ENCODE results near the gene ISL2.

The ISL2 gene

DNA sequence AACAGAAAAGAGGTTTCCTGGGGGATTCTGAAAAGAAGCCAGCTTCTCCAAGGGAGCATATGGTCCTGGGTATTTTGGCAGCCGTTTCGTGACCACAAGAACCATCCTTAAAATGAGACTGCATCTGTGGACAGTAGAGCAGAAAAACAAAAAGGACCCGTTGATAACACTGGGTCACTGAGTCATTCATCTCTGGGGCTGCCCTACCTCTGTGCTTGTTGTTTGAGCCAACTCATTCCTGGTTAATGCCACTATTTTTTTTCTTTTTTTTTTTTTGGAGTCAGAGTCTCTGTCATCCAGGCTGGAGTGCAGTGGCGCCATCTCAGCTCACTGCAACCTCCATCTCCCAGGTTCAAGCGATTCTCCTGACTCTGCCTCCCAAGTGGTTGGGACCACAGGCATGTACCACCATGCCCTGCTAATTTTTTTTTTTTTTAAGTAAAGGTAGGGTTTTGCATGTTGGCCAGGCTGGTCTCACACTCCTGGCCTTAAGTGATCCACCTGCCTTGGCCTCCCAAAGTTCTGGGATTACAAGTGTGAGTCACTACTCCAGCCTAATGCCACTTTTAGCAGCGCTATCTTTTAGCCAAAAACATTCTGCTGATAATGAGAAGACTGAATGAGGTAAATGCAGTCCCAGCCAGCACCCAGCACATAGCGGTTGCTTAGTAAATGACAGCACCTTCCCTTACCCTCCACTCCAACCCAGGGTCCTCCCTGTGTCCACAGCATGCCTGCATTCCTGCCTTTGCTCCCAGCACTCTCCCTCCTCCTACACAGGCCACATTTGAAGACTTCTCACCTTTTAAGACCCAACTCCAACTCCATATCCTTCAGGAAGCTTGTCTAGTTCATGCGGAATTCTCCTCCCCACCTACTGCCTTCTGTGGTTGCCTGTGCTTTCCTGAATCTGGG is 9.1 kb upstream of the ISL2 start:
- DNase-seq (ENCODE audit: low read depth in 2 of 2): no peak

DNA sequence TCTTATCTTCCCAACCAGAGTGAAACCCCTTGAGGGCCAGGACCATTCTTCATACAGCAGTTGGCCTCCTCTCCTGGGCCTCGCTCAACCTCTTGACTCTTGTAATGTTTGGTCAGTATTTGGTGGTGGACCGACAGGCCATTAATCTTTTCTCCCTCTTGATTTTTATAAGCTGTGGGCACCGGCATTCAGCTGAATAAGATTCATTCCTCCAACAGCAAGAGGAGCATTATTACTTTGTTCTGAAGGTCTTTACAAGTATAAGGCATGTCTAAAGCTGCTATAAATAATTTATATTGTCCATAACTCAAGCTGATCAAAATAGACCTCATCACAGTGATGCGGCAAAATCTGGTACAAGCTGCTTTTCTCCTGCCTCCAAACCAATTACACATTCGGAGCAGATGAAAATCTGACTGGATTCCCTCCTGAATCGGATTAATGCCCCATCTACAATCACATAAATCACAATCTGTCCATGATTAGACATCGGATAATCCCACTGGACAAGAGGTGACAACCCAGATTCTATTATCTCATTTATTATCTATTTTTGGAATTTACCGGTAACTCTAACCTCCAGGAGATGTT is 8.4 kb upstream of the ISL2 start:
- no peak for DNase-seq (ENCODE audit: low read depth in 2 of 2)

DNA sequence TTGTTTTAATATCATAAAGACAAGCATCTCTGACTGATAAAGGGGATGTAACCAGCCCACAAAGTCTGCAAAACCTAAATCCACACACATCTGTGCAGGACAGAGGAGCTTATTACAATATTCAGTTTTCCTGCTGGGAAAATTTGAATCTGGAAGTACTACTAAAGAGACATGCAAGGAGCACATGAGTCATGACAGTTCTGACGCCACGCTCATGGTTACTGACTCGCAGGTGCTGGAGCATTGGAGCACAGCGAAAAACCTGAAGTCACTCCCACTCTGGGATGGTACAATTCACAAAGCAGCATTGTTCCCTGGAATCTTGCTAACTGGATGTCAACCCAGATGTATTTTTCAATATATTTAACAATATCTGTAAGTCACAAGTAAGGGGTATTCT is 7.6 kb upstream of the ISL2 start:
- no peak for DNase-seq (ENCODE audit: low read depth in 2 of 2)

DNA sequence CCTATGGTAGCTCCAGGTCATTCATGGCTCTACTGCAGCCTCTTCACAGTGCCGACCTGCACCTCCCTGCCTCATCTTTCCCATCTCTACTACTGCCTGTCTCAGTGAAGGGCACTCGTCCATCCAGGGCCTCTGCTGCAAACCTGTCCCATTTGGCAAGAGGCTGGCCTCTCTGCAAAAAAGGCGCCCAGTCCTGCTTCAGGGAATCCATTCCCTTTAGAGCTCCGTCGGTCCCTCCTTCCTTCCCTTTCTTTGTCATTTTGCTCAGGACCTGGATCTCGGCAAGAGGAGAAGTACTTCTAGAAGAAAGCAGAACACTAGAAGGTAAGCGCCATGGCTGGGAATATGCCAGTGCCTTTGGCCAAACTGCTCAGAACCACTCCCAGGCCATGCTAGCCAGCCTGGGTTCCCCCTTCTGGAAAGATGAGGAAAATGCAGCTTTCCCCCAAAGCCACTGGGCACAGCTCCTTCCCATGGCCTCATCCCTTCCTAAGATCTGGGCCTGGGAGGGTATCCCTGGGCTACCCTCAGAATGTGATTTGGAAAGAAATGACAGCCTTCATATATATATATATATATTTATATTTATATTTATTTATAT is 6.4 kb upstream of the ISL2 start:
- DNase-seq (ENCODE audit: low read depth in 2 of 2): no peak

DNA sequence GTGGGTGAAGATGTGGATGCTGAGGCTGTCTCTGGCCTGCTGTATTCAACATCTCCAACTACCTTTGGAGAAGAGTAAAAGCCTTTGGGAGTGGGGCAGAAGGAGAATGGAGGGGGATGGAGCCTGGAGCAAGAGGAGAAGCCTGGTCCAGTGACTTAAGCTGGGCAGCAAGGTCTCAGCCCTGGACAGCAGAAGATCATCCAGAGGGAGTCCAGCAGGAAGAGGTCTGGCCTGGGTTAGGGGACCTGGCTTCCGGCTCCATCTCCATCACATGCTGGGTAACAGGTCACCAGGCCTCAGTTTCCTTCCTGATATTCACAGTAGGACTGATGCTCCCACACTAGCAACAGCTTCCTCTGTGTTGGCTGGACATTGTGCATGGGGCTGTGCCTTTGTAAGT is 3.8 kb upstream of the ISL2 start:
- DNase-seq (ENCODE audit: low read depth in 2 of 2): no peak

DNA sequence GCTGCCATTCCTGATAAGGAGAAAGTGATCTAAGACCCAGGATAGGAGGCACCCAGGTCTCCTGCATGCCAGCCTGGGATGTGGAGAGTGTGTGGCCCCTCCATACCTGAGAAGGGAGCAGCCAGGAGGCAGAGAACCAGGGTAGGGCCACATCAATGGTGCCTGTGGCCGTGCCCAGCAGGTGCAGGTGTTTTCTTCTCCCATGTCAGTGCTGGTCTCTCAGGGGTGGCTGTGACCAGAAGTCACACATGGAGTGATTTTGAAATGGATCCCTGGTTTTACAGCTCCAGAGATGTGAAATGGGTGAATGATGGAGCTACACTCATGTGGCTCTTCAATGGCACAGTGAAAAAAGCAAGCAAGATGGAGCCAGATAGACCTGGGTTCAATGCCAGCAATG is 3.3 kb upstream of the ISL2 start:
- DNase-seq (ENCODE audit: low read depth in 2 of 2): no peak

DNA sequence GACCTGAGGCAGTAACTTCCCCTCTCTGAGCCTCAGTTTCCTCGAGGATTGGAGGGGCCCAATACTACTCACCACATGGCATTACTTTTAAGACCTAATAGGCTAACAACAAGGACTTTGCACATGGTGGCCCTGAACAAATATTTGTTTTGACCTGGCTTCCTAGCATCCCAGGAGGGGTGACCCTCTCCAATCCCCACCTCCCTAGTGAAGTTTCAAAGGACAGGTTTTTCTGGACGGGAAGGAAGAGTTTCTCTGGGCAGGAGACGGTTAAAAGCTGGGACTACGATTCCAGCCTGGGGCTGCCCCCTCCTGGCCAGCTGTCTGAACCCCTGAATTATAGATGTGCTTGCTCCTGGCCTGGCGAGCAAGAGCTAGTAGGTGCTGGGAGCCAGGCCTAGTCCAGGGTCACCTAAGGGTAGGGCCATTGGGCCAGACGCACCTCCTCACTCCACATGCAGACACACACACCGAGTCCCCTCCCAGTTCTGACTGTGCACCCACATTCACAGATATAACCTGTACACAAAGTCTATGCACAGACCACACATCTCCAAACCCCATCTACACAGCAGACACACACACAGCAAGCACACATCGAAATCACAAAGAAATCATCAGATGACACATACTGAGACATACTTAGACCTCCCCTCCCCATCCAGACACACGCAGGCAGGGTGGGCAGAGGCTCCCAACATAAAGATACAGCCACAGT is 2.7 kb upstream of the ISL2 start:
- DNase-seq (ENCODE audit: low read depth in 2 of 2): no peak

DNA sequence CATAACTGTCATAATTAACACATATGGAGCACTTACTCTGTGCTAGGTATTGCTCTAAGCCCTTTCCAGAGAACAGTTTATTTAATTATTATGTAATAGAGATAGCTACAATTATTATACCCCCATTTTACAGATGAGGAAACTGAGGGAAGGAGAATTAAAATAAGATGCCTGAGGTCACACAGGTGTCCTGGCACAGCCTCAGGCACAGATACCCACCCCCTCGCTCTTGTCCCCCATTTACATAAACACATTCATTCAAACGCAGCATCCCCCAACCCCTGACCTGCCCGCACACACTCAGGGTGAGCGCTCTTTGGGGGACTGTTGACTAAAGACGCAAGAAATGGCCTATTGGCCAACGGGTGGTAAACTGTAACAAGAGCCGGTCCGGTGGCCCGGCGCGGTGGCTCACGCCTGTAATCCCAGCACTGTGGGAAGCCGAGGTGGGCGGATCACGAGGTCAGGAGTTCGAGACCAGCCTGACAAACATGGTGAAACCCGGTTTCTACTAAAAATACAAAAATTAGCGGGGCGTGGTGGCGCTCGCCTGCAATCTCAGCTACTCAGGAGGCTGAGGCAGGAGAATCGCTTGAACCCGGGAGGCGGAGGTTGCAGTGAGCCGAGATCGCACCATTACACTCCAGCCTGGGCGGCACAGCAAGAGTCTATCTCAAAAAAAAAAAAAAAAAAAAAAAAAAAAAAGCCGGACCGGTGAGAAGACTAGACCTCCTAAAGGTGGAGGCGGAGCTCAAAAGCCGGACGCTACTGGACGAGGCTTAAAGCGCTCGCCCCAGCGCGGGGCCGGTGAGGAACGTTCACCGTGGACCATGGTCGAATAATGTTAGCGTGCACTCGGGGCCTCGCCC is 1.9 kb upstream of the ISL2 start:
- DNase-seq (ENCODE audit: low read depth in 2 of 2): no peak

DNA sequence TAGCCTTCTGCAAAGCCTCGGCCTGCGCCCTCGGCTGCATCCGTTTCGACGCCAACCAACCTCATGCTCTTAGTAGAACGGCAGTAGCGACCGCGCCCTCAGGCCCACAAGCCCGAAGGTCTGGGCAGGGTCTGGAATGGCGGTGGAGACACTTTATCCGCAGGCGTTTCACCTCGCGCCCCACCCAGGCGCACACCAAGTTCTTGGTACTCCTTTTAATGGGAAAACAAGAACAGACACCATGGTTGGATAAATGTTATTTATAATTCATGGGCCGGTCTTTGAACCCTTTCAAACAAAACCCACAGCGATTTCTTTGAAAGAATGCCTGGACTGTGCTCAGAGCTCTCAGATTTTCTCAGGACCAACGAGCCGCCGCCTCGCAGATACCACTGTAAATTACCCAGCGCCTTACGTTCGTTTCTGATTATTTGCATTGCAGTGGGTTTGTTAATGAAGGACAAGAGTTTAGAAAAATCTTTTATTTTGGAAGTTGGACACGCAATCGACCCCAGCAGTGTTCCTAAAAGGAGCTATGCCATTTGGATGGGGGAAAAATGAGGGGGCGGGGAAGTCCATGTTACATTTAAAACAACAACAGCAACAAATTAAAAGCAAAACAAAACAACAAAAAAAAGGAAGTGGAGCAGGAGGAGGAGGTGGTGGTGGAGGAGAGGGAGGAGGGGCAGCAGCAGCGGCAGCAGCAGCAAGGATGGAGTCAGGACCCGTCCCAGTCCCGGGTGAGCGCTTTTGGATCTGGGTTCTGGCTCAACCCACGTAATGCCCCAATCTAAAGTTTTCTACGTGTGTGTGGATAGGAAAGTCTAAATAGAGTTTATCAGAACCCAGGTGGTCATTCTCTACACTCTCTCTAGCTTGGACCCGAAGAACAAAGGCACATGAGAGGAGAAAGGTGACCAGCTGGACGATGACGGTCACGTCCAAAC is 993 bp upstream of the ISL2 start:
- DNase-seq (ENCODE audit: low read depth in 2 of 2): no peak

DNA sequence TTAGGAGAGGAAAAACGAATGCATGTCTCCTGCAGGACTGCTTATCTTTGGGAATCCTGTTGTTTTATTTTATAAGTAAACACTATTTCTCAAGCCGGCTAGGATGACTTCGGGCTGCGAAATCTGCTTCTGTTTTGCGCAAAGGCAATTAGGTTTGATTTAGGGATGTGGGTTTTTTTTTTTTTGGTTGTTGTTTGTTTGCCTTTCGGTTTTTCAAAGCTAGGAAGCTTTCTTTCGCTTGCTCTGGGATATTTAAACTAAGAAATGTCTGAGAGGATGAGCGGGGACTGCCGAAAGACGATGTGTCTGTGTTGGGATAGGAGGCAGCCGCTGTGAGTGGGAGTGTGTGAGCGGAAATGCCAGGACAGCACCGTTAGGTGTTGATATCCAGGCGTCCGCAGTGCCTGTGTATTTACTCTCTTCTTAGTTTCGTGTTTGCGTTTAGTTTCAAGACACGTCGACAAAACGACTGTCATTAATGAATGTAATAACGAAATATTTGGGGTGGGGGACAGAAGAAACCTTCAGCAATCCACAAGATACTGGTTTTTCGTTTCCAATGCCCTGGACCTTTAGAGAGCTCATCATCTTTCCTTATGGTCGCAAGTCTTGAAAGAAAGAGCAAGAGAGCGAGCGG is 604 bp downstream of the ISL2 start:
- DNase-seq (ENCODE audit: low read depth in 2 of 2): no peak

DNA sequence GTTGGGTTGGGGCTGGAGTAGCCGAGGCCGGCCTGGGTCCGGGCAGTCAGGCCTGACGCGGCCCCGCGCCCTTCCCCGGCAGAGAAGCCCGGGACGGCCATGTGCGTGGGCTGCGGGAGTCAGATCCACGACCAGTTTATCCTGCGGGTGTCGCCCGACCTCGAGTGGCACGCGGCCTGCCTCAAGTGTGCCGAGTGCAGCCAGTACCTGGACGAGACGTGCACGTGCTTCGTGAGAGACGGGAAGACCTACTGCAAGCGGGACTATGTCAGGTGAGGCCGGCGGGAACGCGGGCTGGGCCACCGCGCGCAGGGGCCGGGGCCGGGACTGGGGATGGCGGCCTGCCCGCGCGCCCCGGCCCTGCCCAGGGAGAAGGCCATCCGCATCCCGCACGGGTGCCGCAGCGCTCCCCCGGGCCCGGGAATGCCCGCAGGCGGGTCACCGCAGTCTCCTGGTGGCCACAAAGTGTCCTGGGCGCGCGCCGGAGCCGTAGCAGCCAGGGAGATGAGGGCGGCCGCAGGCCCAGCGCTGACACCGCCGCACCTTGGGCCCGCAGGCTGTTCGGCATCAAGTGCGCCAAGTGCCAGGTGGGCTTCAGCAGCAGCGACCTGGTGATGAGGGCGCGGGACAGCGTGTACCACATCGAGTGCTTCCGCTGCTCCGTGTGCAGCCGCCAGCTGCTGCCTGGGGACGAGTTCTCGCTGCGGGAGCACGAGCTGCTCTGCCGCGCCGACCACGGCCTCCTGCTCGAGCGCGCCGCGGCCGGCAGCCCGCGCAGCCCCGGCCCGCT is 1.3 kb downstream of the ISL2 start:
- no peak for DNase-seq (ENCODE audit: low read depth in 2 of 2)

DNA sequence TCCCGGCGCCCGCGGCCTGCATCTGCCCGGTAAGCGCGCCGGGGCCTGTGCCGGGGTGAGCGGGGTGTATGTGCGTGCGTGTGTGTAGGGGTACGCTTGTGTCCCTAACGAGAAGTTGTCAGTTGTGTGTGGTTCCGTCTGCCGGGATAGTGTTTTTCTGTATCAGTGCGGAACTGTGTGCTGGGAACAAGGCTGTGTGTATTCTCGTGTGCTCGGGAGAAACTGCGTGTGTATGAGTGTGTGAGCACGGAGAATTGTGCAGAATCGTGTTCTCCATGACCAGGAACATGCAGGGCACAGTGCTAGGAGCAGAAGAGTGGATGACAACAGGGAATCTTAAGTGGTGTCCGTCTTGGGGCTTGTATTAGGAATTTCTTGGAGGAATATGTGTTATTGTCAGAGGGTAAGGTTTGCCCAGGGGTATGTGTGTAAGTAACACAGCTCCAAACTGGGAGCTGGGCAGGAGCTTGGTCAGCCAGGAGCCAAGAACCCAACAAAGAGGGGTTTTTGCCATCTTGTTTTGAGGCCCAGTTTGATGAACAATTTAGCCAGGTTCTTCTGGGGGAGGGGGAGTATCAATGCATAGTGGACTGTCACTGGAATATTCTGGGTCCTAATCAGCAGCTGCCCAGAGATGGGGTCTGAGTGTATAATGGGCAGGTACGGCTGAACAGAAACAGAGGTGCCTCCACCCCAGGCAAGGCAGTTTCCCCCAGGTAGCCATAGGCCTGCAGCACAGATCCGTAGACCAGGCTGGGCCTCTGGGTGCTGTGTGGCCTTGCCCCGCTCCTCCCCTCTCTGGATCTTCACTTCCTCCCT is 2.1 kb downstream of the ISL2 start:
- no peak for DNase-seq (ENCODE audit: low read depth in 2 of 2)

DNA sequence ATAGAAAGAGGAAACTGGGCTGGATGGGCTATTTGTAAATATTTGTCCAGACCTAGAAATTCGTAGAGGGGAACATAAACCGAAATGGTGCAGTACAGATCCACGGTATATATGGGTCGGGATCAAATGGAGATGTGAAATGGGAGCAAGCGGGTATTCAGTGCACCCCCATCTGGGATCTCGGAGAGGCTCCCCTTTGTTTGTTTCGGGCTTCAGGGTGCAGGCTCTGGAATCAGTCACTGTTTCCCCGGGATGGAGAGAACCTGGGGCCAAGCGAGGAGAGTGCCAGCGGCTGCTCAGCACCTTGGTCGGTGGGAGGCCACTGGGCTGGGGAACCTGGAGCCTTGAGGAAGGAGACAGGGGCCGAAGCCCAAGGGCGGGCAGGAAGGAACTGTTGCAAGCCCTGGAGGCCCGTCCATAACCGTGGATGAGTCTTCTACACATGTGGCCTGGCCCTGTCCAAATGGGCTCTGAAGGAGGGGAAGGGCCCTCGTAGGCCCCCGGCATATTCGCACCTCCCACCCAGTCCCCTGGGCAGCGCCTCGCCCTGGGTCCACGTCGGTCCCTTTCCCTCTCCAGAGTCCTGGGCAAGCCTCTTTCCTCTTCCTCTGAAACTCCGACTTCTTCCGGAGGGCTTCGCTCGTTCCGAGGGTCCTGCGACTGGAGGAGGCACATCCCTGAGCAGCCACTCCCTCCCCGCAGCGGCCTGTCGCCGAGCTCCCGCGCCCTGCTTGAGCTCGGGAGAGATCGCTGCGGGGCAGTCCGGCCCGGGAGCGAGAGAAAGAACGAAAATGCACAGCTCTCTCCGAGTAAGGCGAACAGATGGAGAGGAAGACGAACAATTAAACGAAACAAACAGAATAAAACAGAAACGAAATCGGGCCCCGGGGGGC is 3.0 kb downstream of the ISL2 start:
- DNase-seq (ENCODE audit: low read depth in 2 of 2): no peak

DNA sequence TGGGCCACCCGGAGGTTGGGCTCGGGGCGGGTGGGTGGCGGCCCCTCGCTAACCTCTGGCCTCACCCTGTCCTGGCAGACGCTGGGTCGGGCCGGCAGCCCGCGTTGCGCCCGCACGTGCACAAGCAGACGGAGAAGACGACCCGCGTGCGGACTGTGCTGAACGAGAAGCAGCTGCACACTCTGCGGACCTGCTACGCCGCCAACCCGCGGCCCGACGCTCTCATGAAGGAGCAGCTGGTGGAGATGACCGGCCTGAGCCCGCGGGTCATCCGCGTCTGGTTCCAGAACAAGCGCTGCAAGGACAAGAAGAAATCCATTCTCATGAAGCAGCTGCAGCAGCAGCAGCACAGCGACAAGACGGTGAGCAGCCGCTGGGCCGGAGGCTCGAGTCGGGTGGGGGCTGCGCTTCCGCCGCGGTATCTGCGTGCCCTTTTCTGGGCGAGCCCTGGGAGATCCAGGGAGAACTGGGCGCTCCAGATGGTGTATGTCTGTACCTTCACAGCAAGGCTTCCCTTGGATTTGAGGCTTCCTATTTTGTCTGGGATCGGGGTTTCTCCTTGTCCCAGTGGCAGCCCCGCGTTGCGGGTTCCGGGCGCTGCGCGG is 3.7 kb downstream of the ISL2 start:
- no peak for DNase-seq (ENCODE audit: low read depth in 2 of 2)

DNA sequence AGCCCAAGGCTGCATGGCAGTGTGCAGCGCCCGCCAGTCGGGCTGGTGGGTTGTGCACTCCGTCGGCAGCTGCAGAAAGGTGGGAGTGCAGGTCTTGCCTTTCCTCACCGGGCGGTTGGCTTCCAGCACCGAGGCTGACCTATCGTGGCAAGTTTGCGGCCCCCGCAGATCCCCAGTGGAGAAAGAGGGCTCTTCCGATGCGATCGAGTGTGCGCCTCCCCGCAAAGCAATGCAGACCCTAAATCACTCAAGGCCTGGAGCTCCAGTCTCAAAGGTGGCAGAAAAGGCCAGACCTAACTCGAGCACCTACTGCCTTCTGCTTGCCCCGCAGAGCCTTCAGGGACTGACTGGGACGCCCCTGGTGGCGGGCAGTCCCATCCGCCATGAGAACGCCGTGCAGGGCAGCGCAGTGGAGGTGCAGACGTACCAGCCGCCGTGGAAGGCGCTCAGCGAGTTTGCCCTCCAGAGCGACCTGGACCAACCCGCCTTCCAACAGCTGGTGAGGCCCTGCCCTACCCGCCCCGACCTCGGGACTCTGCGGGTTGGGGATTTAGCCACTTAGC is 4.3 kb downstream of the ISL2 start:
- no peak for DNase-seq (ENCODE audit: low read depth in 2 of 2)

DNA sequence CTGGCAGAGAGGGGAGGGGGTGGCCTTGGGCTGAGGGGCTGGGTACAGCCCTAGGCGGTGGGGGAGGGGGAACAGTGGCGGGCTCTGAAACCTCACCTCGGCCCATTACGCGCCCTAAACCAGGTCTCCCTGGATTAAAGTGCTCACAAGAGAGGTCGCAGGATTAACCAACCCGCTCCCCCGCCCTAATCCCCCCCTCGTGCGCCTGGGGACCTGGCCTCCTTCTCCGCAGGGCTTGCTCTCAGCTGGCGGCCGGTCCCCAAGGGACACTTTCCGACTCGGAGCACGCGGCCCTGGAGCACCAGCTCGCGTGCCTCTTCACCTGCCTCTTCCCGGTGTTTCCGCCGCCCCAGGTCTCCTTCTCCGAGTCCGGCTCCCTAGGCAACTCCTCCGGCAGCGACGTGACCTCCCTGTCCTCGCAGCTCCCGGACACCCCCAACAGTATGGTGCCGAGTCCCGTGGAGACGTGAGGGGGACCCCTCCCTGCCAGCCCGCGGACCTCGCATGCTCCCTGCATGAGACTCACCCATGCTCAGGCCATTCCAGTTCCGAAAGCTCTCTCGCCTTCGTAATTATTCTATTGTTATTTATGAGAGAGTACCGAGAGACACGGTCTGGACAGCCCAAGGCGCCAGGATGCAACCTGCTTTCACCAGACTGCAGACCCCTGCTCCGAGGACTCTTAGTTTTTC is 4.9 kb downstream of the ISL2 start:
- DNase-seq (ENCODE audit: low read depth in 2 of 2): no peak

All from activated CD8-positive, alpha-beta memory T cell treated with anti-CD3 and anti-CD28 coated beads for 4 hours (primary cell).